IMR-90 (cell line): ENCODE measurements around the gene AIP. TPM values are rescaled to one million over a fixed set of nuclear protein-coding genes. Genes with fewer than 3 reads are reported as not detected.

Source experiments
- ATAC-seq: fragments of 200-7000 bp; cut with Tn5 transposase; 2 replicates; pipeline ENCODE4 v1.9.1; 2020; ENCODE audit warnings: low read depth, mild to moderate bottlenecking, moderate library complexity
- BruUV-seq: library from RNA; stranded (reverse); fragments of 400-500 nt; replicated peaks from 2 replicates; lab custom pipeline; 2021; lab: Mats Ljungman, UMichigan
- CTCF ChIA-PET: fragments of 300-600 bp; formaldehyde crosslinking; extraction: SDS; loops from one replicate; lab custom pipeline; 2021; ENCODE audit warnings: antibody characterized with exemption; lab: Yijun Ruan, JAX
- POLR2A ChIA-PET: fragments of 300-600 bp; sonication (Branson Sonifier 250); formaldehyde crosslinking; loops from one replicate; lab custom pipeline; 2022; ENCODE audit warnings: antibody characterized with exemption; ENCODE audit not compliant: unreplicated experiment; lab: Charles Lee
- DNase-seq: peaks from one replicate; pipeline ENCODE4 v3.0.0; 2013
- H2AFZ ChIP-seq: replicated peaks from 2 replicates; pipeline ENCODE3; 2013; ENCODE audit warnings: low read length, mild to moderate bottlenecking; ENCODE audit not compliant: poor library complexity
- H2AK5ac ChIP-seq: 2 replicates; pipeline ENCODE4 v1.6.1; 2013; ENCODE audit warnings: low read depth, low read length, inconsistent platforms
- H2AK9ac ChIP-seq: replicated peaks from 2 replicates; pipeline ENCODE3; 2013; ENCODE audit warnings: mild to moderate bottlenecking, low read depth, low read length, moderate library complexity; ENCODE audit not compliant: poor library complexity
- H2BK120ac ChIP-seq: 2 replicates; pipeline ENCODE4 v1.6.1; 2013; ENCODE audit warnings: low read depth, low read length, inconsistent platforms
- H2BK15ac ChIP-seq: 3 replicates; pipeline ENCODE4 v1.6.1; 2013; ENCODE audit warnings: low read depth, low read length, inconsistent platforms
- H2BK20ac ChIP-seq: 2 replicates; pipeline ENCODE4 v1.6.1; 2013; ENCODE audit warnings: low read depth, mild to moderate bottlenecking, inconsistent platforms, low read length, moderate library complexity
- H2BK5ac ChIP-seq: 2 replicates; pipeline ENCODE4 v1.6.1; 2013; ENCODE audit warnings: mild to moderate bottlenecking, low read depth, low read length, inconsistent platforms; ENCODE audit not compliant: poor library complexity, severe bottlenecking
- H3K14ac ChIP-seq: replicated peaks from 2 replicates; pipeline ENCODE4 v1.6.1; 2013; ENCODE audit warnings: low read depth, low read length, inconsistent platforms
- H3K18ac ChIP-seq: 2 replicates; pipeline ENCODE4 v1.6.1; 2013; ENCODE audit warnings: low read depth, low read length, control low read depth
- H3K23ac ChIP-seq: 2 replicates; pipeline ENCODE4 v1.6.1; 2013; ENCODE audit warnings: low read depth, low read length, inconsistent platforms
- H3K27ac ChIP-seq: 2 replicates; pipeline ENCODE4 v1.5.1; 2013; ENCODE audit warnings: mild to moderate bottlenecking, control low read depth, low read length; ENCODE audit not compliant: insufficient read depth
- H3K27me3 ChIP-seq: 2 replicates; pipeline ENCODE4 v1.6.1; 2013; ENCODE audit warnings: low read length; ENCODE audit not compliant: control insufficient read depth, insufficient read depth
- H3K36me3 ChIP-seq: 2 replicates; pipeline ENCODE4 v1.6.1; 2013; ENCODE audit warnings: low read length, mixed read lengths; ENCODE audit not compliant: control insufficient read depth, insufficient read depth
- H3K4ac ChIP-seq: 2 replicates; pipeline ENCODE4 v1.6.1; 2013; ENCODE audit warnings: low read depth, low read length, inconsistent platforms
- H3K4me1 ChIP-seq: 2 replicates; pipeline ENCODE4 v1.6.1; 2013; ENCODE audit warnings: low read length, mixed read lengths; ENCODE audit not compliant: control insufficient read depth, insufficient read depth
- H3K4me2 ChIP-seq: 2 replicates; pipeline ENCODE4 v1.6.1; 2013; ENCODE audit warnings: low read depth, mild to moderate bottlenecking, control low read depth, low read length, moderate library complexity
- H3K4me3 ChIP-seq: 2 replicates; pipeline ENCODE4 v1.5.1; 2013; ENCODE audit warnings: low read depth, mild to moderate bottlenecking, control low read depth, low read length, moderate library complexity; ENCODE audit not compliant: insufficient read depth
- H3K56ac ChIP-seq: 2 replicates; pipeline ENCODE4 v1.6.1; 2013; ENCODE audit warnings: low read length, inconsistent platforms; ENCODE audit not compliant: insufficient read depth; ENCODE audit errors: extremely low read depth
- H3K79me1 ChIP-seq, 2 experiments: 2 replicates each; pipeline ENCODE4 v1.6.1; 2013; ENCODE audit warnings: low read length in 2 of 2, inconsistent platforms in 1 of 2, low read depth in 1 of 2
- H3K9ac ChIP-seq: 2 replicates; pipeline ENCODE4 v1.6.1; 2013; ENCODE audit warnings: low read depth, low read length, control low read depth
- H3K9me1 ChIP-seq: 2 replicates; pipeline ENCODE4 v1.6.1; 2013; ENCODE audit warnings: low read length, inconsistent platforms; ENCODE audit not compliant: insufficient read depth
- H3K9me3 ChIP-seq: 2 replicates; pipeline ENCODE4 v1.6.1; 2013; ENCODE audit warnings: low read length; ENCODE audit not compliant: control insufficient read depth, insufficient read depth
- H4K20me1 ChIP-seq: 2 replicates; pipeline ENCODE4 v1.6.1; 2013; ENCODE audit warnings: low read length, inconsistent platforms; ENCODE audit not compliant: insufficient read depth
- H4K5ac ChIP-seq: 2 replicates; pipeline ENCODE4 v1.6.1; 2013; ENCODE audit warnings: mild to moderate bottlenecking, low read depth, low read length, control low read depth
- H4K8ac ChIP-seq, 2 experiments: 2 replicates each; pipeline ENCODE4 v1.6.1; 2013; ENCODE audit warnings: low read depth in 2 of 2, low read length in 2 of 2, control low read depth in 1 of 2, inconsistent platforms in 1 of 2
- H4K91ac ChIP-seq: 2 replicates; pipeline ENCODE4 v1.6.1; 2013; ENCODE audit warnings: low read depth, low read length, inconsistent platforms; ENCODE audit not compliant: insufficient read depth
- MAFK ChIP-seq: IDR thresholded peaks from 2 replicates; pipeline ENCODE4 v1.6.1; 2012; ENCODE audit warnings: low read depth, low read length, improper control_type of control experiment
- MAZ ChIP-seq: IDR thresholded peaks from 2 replicates; pipeline ENCODE4 v1.6.1; 2012; ENCODE audit warnings: low read depth, mild to moderate bottlenecking, low read length, improper control_type of control experiment, moderate library complexity, borderline replicate concordance
- NFE2L2 ChIP-seq: fragments of 150-350 bp; IDR thresholded peaks from 2 replicates; pipeline ENCODE4 v1.6.1; 2016; ENCODE audit warnings: low read depth, mild to moderate bottlenecking, low read length
- SMC3 ChIP-seq: fragments of 150-350 bp; IDR thresholded peaks from 2 replicates; pipeline ENCODE4 v1.6.1; 2016; ENCODE audit warnings: low read depth, mild to moderate bottlenecking, antibody characterized with exemption, low read length, moderate library complexity
- WGBS, 2 experiments: methylation state at CpG; one replicate each; pipeline versions ENCODE4 v1.1.5 to v1.1.7; 2013; ENCODE audit warnings: missing lambda C conversion rate in 2 of 2; ENCODE audit not compliant: insufficient read length in 1 of 2; ENCODE audit errors: extremely low coverage in 2 of 2; 5-methylcytosine and 5-hydroxymethylcytosine counted together
- dilution Hi-C: fragments of 300-500 bp; cut with HindIII; formaldehyde crosslinking; loops from one replicate; pipeline ENCODE4 v1.14.3; 2018; ENCODE audit warnings: low sequenced_read_pairs; ENCODE audit not compliant: unreplicated experiment
- in situ Hi-C: fragments of 300-500 bp; cut with MboI; formaldehyde crosslinking; loops from 3 replicates; pipeline ENCODE4 v1.14.3; 2019; ENCODE audit warnings: low sequenced_read_pairs, inconsistent platforms, mixed read lengths
- intact Hi-C: fragments of 100-400 bp; cut with micrococcal nuclease; formaldehyde crosslinking; loops from 2 replicates; pipeline ENCODE4 v1.10.0; 2022
- polyA plus RNA-seq, 3 experiments: library from polyadenylated mRNA; depleted of rRNA; stranded (reverse); fragments of >200 nt; gene quantifications; 2 replicates each; pipeline ENCODE4 v1.2.3, GENCODE V29; 2012; ENCODE audit warnings: low replicate concordance in 1 of 3
- total RNA-seq: library from RNA; depleted of rRNA; stranded (reverse); fragments of >200 nt; gene quantifications from 2 replicates; pipeline ENCODE4 v1.2.3, GENCODE V29; 2012

Gene AIP
- total and polyA plus RNA-seq, 2 of the 4 experiments (the other 2 are of a cell fraction) = 95.5 to 122 TPM

DNA sequence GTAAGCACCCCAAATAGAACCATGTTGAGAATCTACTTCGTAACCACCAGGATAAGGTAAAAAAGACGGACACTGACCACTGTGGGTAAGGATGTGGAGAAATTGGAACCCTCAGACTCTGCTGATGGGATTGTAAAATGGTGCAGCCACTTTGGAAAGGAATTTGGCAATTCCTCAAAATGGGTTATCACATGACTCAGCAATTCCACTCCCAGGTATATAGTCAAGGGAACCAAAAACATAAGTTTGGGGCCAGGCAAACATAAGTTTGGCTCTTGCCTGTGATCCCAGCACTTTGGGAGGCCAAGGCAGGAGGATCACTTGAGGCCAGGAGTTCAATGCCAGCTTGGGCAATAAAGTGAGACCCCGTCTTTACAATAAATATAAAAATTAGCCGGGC, 45.5 kb downstream of the AIP start:
- Histone ChIP-seq H2BK15ac (no peak overlapping the region), H3K27me3 (peaks cover 6% of the 10 kb centered on the region), H4K8ac (no peak overlapping the region), H3K56ac (no peak overlapping the region), H2AFZ (no peak overlapping the region), H3K9me1 (no peaks in the 10 kb centered on the region), H3K79me1 (no peaks in the 10 kb centered on the region), H2BK120ac (no peak overlapping the region), H3K4me2 (no peak overlapping the region), H2BK5ac (no peak overlapping the region), H3K27ac (no peak overlapping the region), H3K4me3 (no peak overlapping the region), H3K4ac (no peak overlapping the region), H4K91ac (no peak overlapping the region), H2AK9ac (no peak overlapping the region), H3K14ac (no peak overlapping the region), H2BK20ac (no peak overlapping the region), H2AK5ac (no peak overlapping the region), H4K5ac (no peak overlapping the region), H3K18ac (no peak overlapping the region), H3K23ac (no peak overlapping the region), H3K9me3 (peaks cover 7% of the 10 kb centered on the region), H3K36me3 (no peaks in the 10 kb centered on the region), H4K20me1 (no peaks in the 10 kb centered on the region), H3K9ac (no peak overlapping the region), H3K4me1 (no peaks in the 10 kb centered on the region)
- ATAC-seq = no peak
- intact Hi-C loops = no loop called here
- TF ChIP-seq NFE2L2 = peak; percentile 80
- TF ChIP-seq MAFK = peak; percentile 75
- TF ChIP-seq MAZ = no peak
- TF ChIP-seq SMC3 = no peak
- in situ Hi-C loops = no loop called here
- dilution Hi-C loops = no loop called here
- ChIA-PET POLR2A (no interaction called here), CTCF (interaction anchor here (1.0 kb wide), 1 partner anchor 13 kb away, joined by 3 read pairs; no protein-coding TSS in a partner anchor)
- no peak for DNase-seq
- no CpG with 5 or more reads among the region's 4 CpGs for WGBS, 2 experiments
- no TSS peak for BruUV-seq
